ENCODE measurements around the gene PSMA6.
"Not testable (repeated sequence)": the region's sequence is repeated elsewhere in the genome, so short reads cannot be mapped to it uniquely, and the experiment has no call there.

The PSMA6 gene

GRCh38 chr14:35333797-35334743 is 41.9 kb downstream of the PSMA6 start:
- WGBS (ENCODE audit: extremely low coverage, insufficient coverage, insufficient read length) = no CpG with 5 or more reads among the region's 15 CpGs
- Histone ChIP-seq H2BK120ac (ENCODE audit: insufficient read depth, low read length, poor library complexity) (peak overlapping the region; percentile 82), H4K8ac (ENCODE audit: low read depth, low read length) (peak overlapping the region; percentile 31), H3K4me1 (ENCODE audit: control insufficient read depth in 1 of 2, insufficient read depth in 2 of 2, low read length in 2 of 2) (peaks cover 46 to 50% of the 10 kb centered on the region in 2 experiments), H3K27me3 (ENCODE audit: insufficient read depth, low read length) (no peaks in the 10 kb centered on the region), H3K9me3 (ENCODE audit: insufficient read depth, low read depth, low read length) (no peaks in the 10 kb centered on the region), H2BK5ac (ENCODE audit: low read depth, low read length, poor library complexity) (peak overlapping the region; percentile 68), H3K79me1 (ENCODE audit: low read length) (peaks cover 43% of the 10 kb centered on the region), H4K12ac (ENCODE audit: low read depth, low read length) (no peak overlapping the region), H3K36me3 (ENCODE audit: control insufficient read depth in 1 of 2, insufficient read depth in 2 of 2, low read length in 2 of 2) (no peaks in the 10 kb centered on the region), H2BK12ac (ENCODE audit: low read length) (peak overlapping the region; percentile 89), H3K9ac (ENCODE audit: low read length) (no peak overlapping the region), H3K4ac (ENCODE audit: low read depth, low read length) (peak overlapping the region; percentile 42), H2AK5ac (ENCODE audit: low read length) (peak overlapping the region; percentile 91), H2AFZ (ENCODE audit: insufficient read depth, low read length, poor library complexity) (peak overlapping the region; percentile 32), H3K27ac (ENCODE audit: low read depth, low read length) (peak overlapping the region; percentile 96), H3K14ac (ENCODE audit: low read length) (peak overlapping the region; percentile 29), H3K4me3 (ENCODE audit: low read depth, low read length) (no peak overlapping the region), H3K23ac (ENCODE audit: low read length) (no peak overlapping the region), H3K18ac (ENCODE audit: low read length) (peak overlapping the region; percentile 60), H3K4me2 (ENCODE audit: low read length) (no peak overlapping the region), H4K91ac (ENCODE audit: low read depth, low read length) (peak overlapping the region; percentile 92), H3K79me2 (ENCODE audit: control insufficient read depth, insufficient read depth, low read length, poor library complexity) (peaks cover 13% of the 10 kb centered on the region)
- DNase-seq = no peak

- Histone ChIP-seq H3K79me1 (ENCODE audit: low read length) (peaks cover 43% of the 10 kb centered on the region), H3K23ac (ENCODE audit: low read length) (no peak overlapping the region), H3K9me3 (ENCODE audit: insufficient read depth, low read depth, low read length) (no peaks in the 10 kb centered on the region), H3K4me3 (ENCODE audit: low read depth, low read length) (no peak overlapping the region), H4K8ac (ENCODE audit: low read depth, low read length) (peak overlapping the region; percentile 40), H2AK5ac (ENCODE audit: low read length) (peak overlapping the region; percentile 80), H2BK12ac (ENCODE audit: low read length) (peak overlapping the region; percentile 94), H3K27me3 (ENCODE audit: insufficient read depth, low read length) (no peaks in the 10 kb centered on the region), H2AFZ (ENCODE audit: insufficient read depth, low read length, poor library complexity) (no peak overlapping the region), H3K9ac (ENCODE audit: low read length) (peak overlapping the region; percentile 20), H3K36me3 (ENCODE audit: control insufficient read depth in 1 of 2, insufficient read depth in 2 of 2, low read length in 2 of 2) (no peaks in the 10 kb centered on the region), H3K4me1 (ENCODE audit: control insufficient read depth in 1 of 2, insufficient read depth in 2 of 2, low read length in 2 of 2) (peaks cover 46 to 50% of the 10 kb centered on the region in 2 experiments), H3K18ac (ENCODE audit: low read length) (peak overlapping the region; percentile 52), H2BK5ac (ENCODE audit: low read depth, low read length, poor library complexity) (peak overlapping the region; percentile 52), H3K4me2 (ENCODE audit: low read length) (no peak overlapping the region), H3K27ac (ENCODE audit: low read depth, low read length) (peak overlapping the region; percentile 82), H4K12ac (ENCODE audit: low read depth, low read length) (no peak overlapping the region), H3K79me2 (ENCODE audit: control insufficient read depth, insufficient read depth, low read length, poor library complexity) (peaks cover 13% of the 10 kb centered on the region), H2BK120ac (ENCODE audit: insufficient read depth, low read length, poor library complexity) (peak overlapping the region; percentile 50), H3K14ac (ENCODE audit: low read length) (peak overlapping the region; percentile 74), H4K91ac (ENCODE audit: low read depth, low read length) (peak overlapping the region; percentile 76), H3K4ac (ENCODE audit: low read depth, low read length) (no peak overlapping the region)
- DNase-seq = peak; percentile 52 to 57
- WGBS (ENCODE audit: extremely low coverage, insufficient coverage, insufficient read length) = no CpG with 5 or more reads among the region's 13 CpGs
Measured at GRCh38 chr14:35335388-35336092, 43.4 kb downstream of the PSMA6 start.

GRCh38 chr14:35336171-35336493 is 44.0 kb downstream of the PSMA6 start:
- not testable (repeated sequence) for DNase-seq; H2AK5ac ChIP-seq (ENCODE audit: low read length); H3K36me3 ChIP-seq (ENCODE audit: control insufficient read depth in 1 of 2, insufficient read depth in 2 of 2, low read length in 2 of 2); H3K4me2 ChIP-seq (ENCODE audit: low read length); H3K4me3 ChIP-seq (ENCODE audit: low read depth, low read length); H3K27me3 ChIP-seq (ENCODE audit: insufficient read depth, low read length); H3K4ac ChIP-seq (ENCODE audit: low read depth, low read length); H3K9me3 ChIP-seq (ENCODE audit: insufficient read depth, low read depth, low read length); H3K23ac ChIP-seq (ENCODE audit: low read length); H3K9ac ChIP-seq (ENCODE audit: low read length)
- peak overlapping the region; percentile 88 for H2BK120ac ChIP-seq (ENCODE audit: insufficient read depth, low read length, poor library complexity)
- peak overlapping the region; percentile 82 for H3K27ac ChIP-seq (ENCODE audit: low read depth, low read length)
- peak overlapping the region; percentile 76 for H3K18ac ChIP-seq (ENCODE audit: low read length)
- no CpG with 5 or more reads among the region's 3 CpGs for WGBS (ENCODE audit: extremely low coverage, insufficient coverage, insufficient read length)
- H3K4me1 ChIP-seq (ENCODE audit: control insufficient read depth in 1 of 2, insufficient read depth in 2 of 2, low read length in 2 of 2) = peaks cover 46 to 50% of the 10 kb centered on the region in 2 experiments
- peak overlapping the region; percentile 94 for H2BK12ac ChIP-seq (ENCODE audit: low read length)
- H2AFZ ChIP-seq (ENCODE audit: insufficient read depth, low read length, poor library complexity) = peak overlapping the region; percentile 13
- H2BK5ac ChIP-seq (ENCODE audit: low read depth, low read length, poor library complexity) = peak overlapping the region; percentile 74
- H3K79me1 ChIP-seq (ENCODE audit: low read length) = peaks cover 40% of the 10 kb centered on the region
- peak overlapping the region; percentile 72 for H4K8ac ChIP-seq (ENCODE audit: low read depth, low read length)
- peaks cover 13% of the 10 kb centered on the region for H3K79me2 ChIP-seq (ENCODE audit: control insufficient read depth, insufficient read depth, low read length, poor library complexity)
- peak overlapping the region; percentile 76 for H4K91ac ChIP-seq (ENCODE audit: low read depth, low read length)
- peak overlapping the region; percentile 6 for H4K12ac ChIP-seq (ENCODE audit: low read depth, low read length)
- H3K14ac ChIP-seq (ENCODE audit: low read length) = peak overlapping the region; percentile 41

GRCh38 chr14:35336494-35337268 is 44.5 kb downstream of the PSMA6 start:
- Histone ChIP-seq H3K79me1 (ENCODE audit: low read length) (peaks cover 40% of the 10 kb centered on the region), H3K14ac (ENCODE audit: low read length) (peak overlapping the region; percentile 88), H2AFZ (ENCODE audit: insufficient read depth, low read length, poor library complexity) (peak overlapping the region; percentile 61), H3K4ac (ENCODE audit: low read depth, low read length) (peak overlapping the region; percentile 66), H3K27ac (ENCODE audit: low read depth, low read length) (peak overlapping the region; percentile 96), H4K12ac (ENCODE audit: low read depth, low read length) (peak overlapping the region; percentile 45), H3K9ac (ENCODE audit: low read length) (no peak overlapping the region), H3K9me3 (ENCODE audit: insufficient read depth, low read depth, low read length) (no peaks in the 10 kb centered on the region), H3K79me2 (ENCODE audit: control insufficient read depth, insufficient read depth, low read length, poor library complexity) (peaks cover 13% of the 10 kb centered on the region), H2BK120ac (ENCODE audit: insufficient read depth, low read length, poor library complexity) (peak overlapping the region; percentile 88), H3K23ac (ENCODE audit: low read length) (no peak overlapping the region), H2BK12ac (ENCODE audit: low read length) (peak overlapping the region; percentile 86), H2BK5ac (ENCODE audit: low read depth, low read length, poor library complexity) (peak overlapping the region; percentile 91), H3K4me3 (ENCODE audit: low read depth, low read length) (no peak overlapping the region), H2AK5ac (ENCODE audit: low read length) (no peak overlapping the region), H3K36me3 (ENCODE audit: control insufficient read depth in 1 of 2, insufficient read depth in 2 of 2, low read length in 2 of 2) (no peaks in the 10 kb centered on the region), H3K4me2 (ENCODE audit: low read length) (peak overlapping the region; percentile 25), H4K91ac (ENCODE audit: low read depth, low read length) (peak overlapping the region; percentile 97), H3K27me3 (ENCODE audit: insufficient read depth, low read length) (no peaks in the 10 kb centered on the region), H3K4me1 (ENCODE audit: control insufficient read depth in 1 of 2, insufficient read depth in 2 of 2, low read length in 2 of 2) (peaks cover 44 to 50% of the 10 kb centered on the region in 2 experiments), H4K8ac (ENCODE audit: low read depth, low read length) (peak overlapping the region; percentile 89), H3K18ac (ENCODE audit: low read length) (peak overlapping the region; percentile 76)
- peak; percentile 97 to 98 for DNase-seq
- no CpG with 5 or more reads among the region's 28 CpGs for WGBS (ENCODE audit: extremely low coverage, insufficient coverage, insufficient read length)
